Stimulated activated CD4-positive, alpha-beta T cell treated with anti-CD3 and anti-CD28 coated beads, Interleukin-4, amount 100 ng/mL, for 4 hours (primary cell): ENCODE data around the gene ZNF521.
"Not testable (repeated sequence)": the region's sequence is repeated elsewhere in the genome, so short reads cannot be mapped to it uniquely, and the experiment has no call there.

ENCODE experiments used
- DNase-seq, 2 experiments: peaks; one replicate each; pipeline ENCODE4 v3.0.0-alpha.2; 2020

The ZNF521 gene

GRCh38 chr18:25287106-25287505, 64.9 kb downstream of the ZNF521 start:
- DNase-seq = no peak

- DNase-seq = no peak
Measured at GRCh38 chr18:25284861-25285550, 67.0 kb downstream of the ZNF521 start.

GRCh38 chr18:25284281-25284680, 67.7 kb downstream of the ZNF521 start:
- DNase-seq = no peak

GRCh38 chr18:25283781-25284180, 68.2 kb downstream of the ZNF521 start:
- DNase-seq = no peak

GRCh38 chr18:25282896-25283703, 68.9 kb downstream of the ZNF521 start:
- DNase-seq = no peak

- DNase-seq = no peak
Measured at GRCh38 chr18:25282282-25282681, 69.7 kb downstream of the ZNF521 start.

GRCh38 chr18:25281556-25281955, 70.4 kb downstream of the ZNF521 start:
- DNase-seq = no peak

GRCh38 chr18:25279961-25280360, 72.0 kb downstream of the ZNF521 start:
- no peak for DNase-seq

- DNase-seq = no peak
Measured at GRCh38 chr18:25279556-25279955, 72.4 kb downstream of the ZNF521 start.

GRCh38 chr18:25279133-25279532, 72.8 kb downstream of the ZNF521 start:
- no peak for DNase-seq

- no peak for DNase-seq
Measured at GRCh38 chr18:25278394-25278793, 73.6 kb downstream of the ZNF521 start.

GRCh38 chr18:25275412-25276001, 76.5 kb downstream of the ZNF521 start:
- no peak for DNase-seq

- DNase-seq = no peak
Measured at GRCh38 chr18:25274926-25275325, 77.0 kb downstream of the ZNF521 start.

GRCh38 chr18:25266931-25267527, 84.9 kb downstream of the ZNF521 start:
- not testable (repeated sequence) for DNase-seq

- no peak for DNase-seq
Measured at GRCh38 chr18:25262920-25263319, 89.0 kb downstream of the ZNF521 start.

- DNase-seq = no peak
Measured at GRCh38 chr18:25261768-25262167, 90.2 kb downstream of the ZNF521 start.

GRCh38 chr18:25256439-25256838, 95.5 kb downstream of the ZNF521 start:
- no peak for DNase-seq

- no peak for DNase-seq
Measured at GRCh38 chr18:25253779-25254178, 98.2 kb downstream of the ZNF521 start.

GRCh38 chr18:25253136-25253535, 98.8 kb downstream of the ZNF521 start:
- DNase-seq = no peak

GRCh38 chr18:25251068-25251467, 100.9 kb downstream of the ZNF521 start:
- DNase-seq = no peak

- DNase-seq = no peak
Measured at GRCh38 chr18:25250474-25250851, 101.5 kb downstream of the ZNF521 start.

GRCh38 chr18:25248755-25249154, 103.2 kb downstream of the ZNF521 start:
- no peak for DNase-seq

GRCh38 chr18:25247725-25248124, 104.2 kb downstream of the ZNF521 start:
- DNase-seq = no peak
